ENCODE data around the gene ZP4. TPM values are rescaled to one million over a fixed set of nuclear protein-coding genes. Genes with fewer than 3 reads are reported as not detected.

The ZP4 gene
- total RNA-seq, 4 donors from 2014 or later, result not detected

GRCh38 chr1:237902960-237903743 is 12.4 kb upstream of the ZP4 start:
- no peak for DNase-seq
- H3K27me3 ChIP-seq, result no peaks in the 10 kb centered on the region
- H3K9me3 ChIP-seq, result no peaks in the 10 kb centered on the region
- no peaks in the 10 kb centered on the region for H3K4me1 ChIP-seq
- no peak overlapping the region for H3K4me3 ChIP-seq
- no peak for TF ChIP-seq POLR2A (IDR thresholded peaks at IDR 0.05)
- TF ChIP-seq CTCF (IDR thresholded peaks at IDR 0.05), result no peak
- no peak overlapping the region for H3K27ac ChIP-seq
- H3K36me3 ChIP-seq, result no peaks in the 10 kb centered on the region

GRCh38 chr1:237901299-237901934 is 10.7 kb upstream of the ZP4 start:
- Histone ChIP-seq H3K27ac (no peak overlapping the region), H3K4me1 (no peaks in the 10 kb centered on the region), H3K27me3 (no peaks in the 10 kb centered on the region), H3K9me3 (no peaks in the 10 kb centered on the region), H3K4me3 (no peak overlapping the region), H3K36me3 (no peaks in the 10 kb centered on the region)
- TF ChIP-seq CTCF (IDR thresholded peaks at IDR 0.05), result peak in 2 of 6 experiments; percentile 7 to 16
- no peak for TF ChIP-seq POLR2A (IDR thresholded peaks at IDR 0.05)
- no peak for DNase-seq

- H3K9me3 ChIP-seq, result no peaks in the 10 kb centered on the region
- no peaks in the 10 kb centered on the region for H3K36me3 ChIP-seq
- no peak overlapping the region for H3K27ac ChIP-seq
- no peak overlapping the region for H3K4me3 ChIP-seq
- no peak for DNase-seq
- H3K27me3 ChIP-seq, result no peaks in the 10 kb centered on the region
- no peak for TF ChIP-seq POLR2A (IDR thresholded peaks at IDR 0.05)
- TF ChIP-seq CTCF (IDR thresholded peaks at IDR 0.05), result no peak
- H3K4me1 ChIP-seq, result no peaks in the 10 kb centered on the region
Measured at GRCh38 chr1:237895630-237896029, 4.9 kb upstream of the ZP4 start.

GRCh38 chr1:237894131-237894530 is 3.4 kb upstream of the ZP4 start:
- no peak for DNase-seq
- H3K36me3 ChIP-seq, result no peaks in the 10 kb centered on the region

GRCh38 chr1:237891979-237892378 is 1.3 kb upstream of the ZP4 start:
- no peaks in the 10 kb centered on the region for H3K4me1 ChIP-seq
- H3K27me3 ChIP-seq, result no peaks in the 10 kb centered on the region
- no peak for DNase-seq
- H3K36me3 ChIP-seq, result no peaks in the 10 kb centered on the region
- TF ChIP-seq CTCF (IDR thresholded peaks at IDR 0.05) (no peak), POLR2A (IDR thresholded peaks at IDR 0.05) (no peak)
- no peak overlapping the region for H3K27ac ChIP-seq
- no peak overlapping the region for H3K4me3 ChIP-seq
- H3K9me3 ChIP-seq, result no peaks in the 10 kb centered on the region

More at GRCh38 chr1:237894131-237894530, 3.4 kb upstream of the ZP4 start:
- H3K27ac ChIP-seq, result no peak overlapping the region
- TF ChIP-seq CTCF (IDR thresholded peaks at IDR 0.05) (no peak), POLR2A (IDR thresholded peaks at IDR 0.05) (no peak)
- H3K4me3 ChIP-seq, result no peak overlapping the region
- no peaks in the 10 kb centered on the region for H3K9me3 ChIP-seq
- H3K27me3 ChIP-seq, result no peaks in the 10 kb centered on the region
- no peaks in the 10 kb centered on the region for H3K4me1 ChIP-seq

Data from Peyer's patch (tissue), 4 donors.